K562 treated with DMSO at 1 percent for 12 hours (cell line): Measurements from ENCODE around the gene EMILIN1. TPM values are rescaled to one million over a fixed set of nuclear protein-coding genes. Genes with fewer than 3 reads are reported as not detected.

Experiments used
- total RNA-seq: library from RNA; unstranded; fragments of 300-600 nt; gene quantifications from 2 replicates; pipeline ENCODE4 v1.2.3, GENCODE V29; 2022; ENCODE audit not compliant: insufficient read depth

Gene EMILIN1
- total RNA-seq, result 1.4 and 2.9 TPM in 2 replicates

GRCh38 chr2:27078267-27079194 lies at the start of gene EMILIN1:
EMILIN1 (plus strand) TSS chr2:27078615; CDS start chr2:27079066, 451 bp downstream.

DNA sequence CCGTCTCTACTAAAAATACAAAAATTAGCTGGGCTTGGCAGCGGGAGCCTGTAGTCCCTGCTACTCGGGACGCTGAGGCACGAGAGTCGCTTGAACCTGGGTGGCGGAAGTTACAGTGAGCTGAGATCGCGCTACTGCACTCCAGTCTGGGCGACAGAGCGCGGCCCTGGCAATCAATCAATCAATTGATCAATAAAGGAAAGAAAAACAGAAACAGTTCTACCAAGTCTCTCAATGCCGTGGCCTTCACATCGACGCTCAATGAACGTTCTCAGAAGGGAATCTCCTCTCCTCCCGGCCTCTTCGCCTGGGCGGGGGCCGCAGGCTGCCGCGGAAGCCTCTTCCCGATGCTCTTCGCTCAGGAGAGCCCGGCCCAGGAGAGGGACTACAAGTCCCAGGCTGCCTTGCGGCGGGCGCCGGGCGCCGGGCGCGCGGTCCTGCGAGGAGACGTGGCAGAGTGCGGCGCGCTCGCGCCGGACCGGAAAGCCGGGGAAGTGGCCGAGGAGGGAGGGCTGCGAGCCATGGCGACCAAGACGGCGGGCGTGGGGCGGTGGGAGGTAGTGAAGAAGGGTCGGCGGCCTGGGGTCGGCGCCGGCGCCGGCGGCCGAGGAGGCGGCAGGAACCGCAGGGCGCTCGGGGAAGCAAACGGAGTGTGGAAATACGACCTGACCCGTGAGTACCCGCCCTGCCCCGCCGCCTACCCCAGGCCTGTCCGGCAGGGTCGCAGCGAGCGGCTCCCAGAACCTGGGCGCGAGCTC lies 45.7 kb upstream of the EMILIN1 start, which contains the start of gene TMEM214:
Gene TMEM214 (plus strand): TSS at position 471 of the 758 bp plus-strand sequence. CDS start 51 bp downstream, at position 522.

DNA sequence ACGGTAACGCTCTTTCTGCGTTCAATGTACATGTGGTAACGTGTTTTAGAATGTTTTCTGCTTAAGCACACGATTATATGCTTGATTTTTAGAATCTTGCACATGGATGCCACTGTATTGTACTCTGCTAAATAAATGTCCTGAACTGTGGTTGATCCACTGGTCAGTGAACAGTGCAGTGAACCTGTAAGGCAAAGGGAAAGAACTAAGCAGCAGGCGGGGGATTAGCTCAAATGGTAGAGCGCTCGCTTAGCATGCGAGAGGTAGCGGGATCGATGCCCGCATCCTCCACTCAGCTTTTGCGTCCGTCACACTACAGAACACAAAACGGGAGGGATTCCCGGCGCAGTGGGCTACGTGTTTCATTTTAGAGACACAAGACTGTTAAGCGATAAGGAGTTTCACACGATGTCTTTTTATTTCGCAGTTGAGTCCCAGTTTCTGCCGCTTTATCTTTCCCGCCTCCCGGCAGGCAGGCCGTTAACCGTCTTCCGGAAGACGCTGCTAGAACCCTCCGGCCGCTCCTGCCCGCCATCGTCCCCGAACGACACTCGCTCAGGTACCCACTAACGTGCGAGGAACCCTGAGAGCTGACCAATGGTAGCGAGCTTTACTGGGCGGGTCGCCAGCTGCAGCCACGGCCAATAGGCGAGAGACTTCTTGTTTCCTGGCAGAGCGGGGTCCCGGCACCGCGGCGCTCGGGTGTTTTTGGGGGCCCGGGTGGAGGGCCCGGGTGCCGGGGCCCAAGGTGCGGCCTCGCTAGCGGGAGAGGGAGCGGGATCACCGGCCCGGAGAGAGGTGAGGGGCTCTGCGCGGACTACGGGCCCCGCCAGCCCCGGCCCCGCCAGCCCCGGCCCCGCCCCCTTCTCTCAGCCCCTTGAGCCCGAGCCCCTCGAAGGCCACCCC lies 27.2 kb upstream of the EMILIN1 start, which contains the start of gene AGBL5:
Gene AGBL5 (plus strand): TSS at position 673 of the 906 bp plus-strand sequence. CDS start 1,291 bp downstream, outside the sequence.

DNA sequence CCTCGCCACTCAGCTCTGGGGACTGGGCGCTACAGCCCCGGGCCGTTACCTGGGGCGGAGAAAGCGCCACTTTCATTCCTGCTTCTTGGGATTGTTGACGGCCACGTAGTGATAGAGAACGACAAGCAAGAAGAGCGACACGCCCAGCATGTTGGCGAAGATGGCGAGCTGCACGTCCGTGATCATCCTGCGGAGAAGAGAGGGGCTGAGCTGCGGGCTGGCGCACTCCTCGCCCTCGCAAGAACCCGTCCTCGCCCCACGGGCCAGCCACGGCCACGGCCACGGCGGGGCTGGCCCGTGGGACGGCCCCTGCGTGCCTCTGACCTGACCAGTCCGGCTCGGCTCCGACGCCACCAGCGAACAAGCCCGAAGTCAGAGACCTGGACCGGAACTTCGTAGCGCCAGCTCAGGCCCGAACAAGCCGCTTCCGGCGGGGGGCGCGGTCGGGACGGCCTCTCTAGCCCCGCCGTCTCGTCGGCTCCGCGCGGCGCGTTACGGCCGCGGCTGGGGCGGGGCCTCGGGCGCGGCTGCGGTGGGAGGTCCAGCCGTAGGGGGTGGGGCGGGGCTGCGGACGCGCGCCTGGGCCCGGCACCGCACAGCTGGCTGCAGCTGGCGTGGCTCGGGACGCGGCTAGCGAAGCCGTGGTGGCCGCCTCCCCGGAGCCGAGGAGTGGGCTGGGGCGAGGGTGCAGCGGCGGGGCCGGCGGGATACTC lies 7.0 kb upstream of the EMILIN1 start, which contains the start of gene OST4:
Gene OST4 (minus strand): TSS at position 378 of the 713 bp plus-strand sequence.

DNA sequence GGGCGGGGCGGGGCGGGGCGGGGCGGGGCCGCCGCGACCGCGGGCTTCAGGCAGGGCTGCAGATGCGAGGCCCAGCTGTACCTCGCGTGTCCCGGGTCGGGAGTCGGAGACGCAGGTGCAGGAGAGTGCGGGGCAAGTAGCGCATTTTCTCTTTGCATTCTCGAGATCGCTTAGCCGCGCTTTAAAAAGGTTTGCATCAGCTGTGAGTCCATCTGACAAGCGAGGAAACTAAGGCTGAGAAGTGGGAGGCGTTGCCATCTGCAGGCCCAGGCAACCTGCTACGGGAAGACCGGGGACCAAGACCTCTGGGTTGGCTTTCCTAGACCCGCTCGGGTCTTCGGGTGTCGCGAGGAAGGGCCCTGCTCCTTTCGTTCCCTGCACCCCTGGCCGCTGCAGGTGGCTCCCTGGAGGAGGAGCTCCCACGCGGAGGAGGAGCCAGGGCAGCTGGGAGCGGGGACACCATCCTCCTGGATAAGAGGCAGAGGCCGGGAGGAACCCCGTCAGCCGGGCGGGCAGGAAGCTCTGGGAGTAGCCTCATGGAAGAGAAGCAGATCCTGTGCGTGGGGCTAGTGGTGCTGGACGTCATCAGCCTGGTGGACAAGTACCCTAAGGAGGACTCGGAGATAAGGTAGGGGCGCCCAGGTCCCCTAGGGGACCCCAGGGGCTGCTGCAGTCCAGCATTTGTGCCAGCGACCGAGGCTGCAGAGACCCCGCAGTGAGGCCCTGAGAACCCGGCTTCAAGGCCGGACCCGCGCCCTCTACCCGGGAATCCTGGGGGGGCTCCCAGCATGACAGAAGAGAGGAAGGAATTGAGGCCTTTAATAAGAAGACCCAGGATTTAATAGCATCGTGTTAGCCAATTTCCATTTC lies 8.5 kb downstream of the EMILIN1 start, which contains the start of gene KHK:
Gene KHK (plus strand): TSS at position 49 of the 870 bp plus-strand sequence. CDS start 488 bp downstream, at position 537.

DNA sequence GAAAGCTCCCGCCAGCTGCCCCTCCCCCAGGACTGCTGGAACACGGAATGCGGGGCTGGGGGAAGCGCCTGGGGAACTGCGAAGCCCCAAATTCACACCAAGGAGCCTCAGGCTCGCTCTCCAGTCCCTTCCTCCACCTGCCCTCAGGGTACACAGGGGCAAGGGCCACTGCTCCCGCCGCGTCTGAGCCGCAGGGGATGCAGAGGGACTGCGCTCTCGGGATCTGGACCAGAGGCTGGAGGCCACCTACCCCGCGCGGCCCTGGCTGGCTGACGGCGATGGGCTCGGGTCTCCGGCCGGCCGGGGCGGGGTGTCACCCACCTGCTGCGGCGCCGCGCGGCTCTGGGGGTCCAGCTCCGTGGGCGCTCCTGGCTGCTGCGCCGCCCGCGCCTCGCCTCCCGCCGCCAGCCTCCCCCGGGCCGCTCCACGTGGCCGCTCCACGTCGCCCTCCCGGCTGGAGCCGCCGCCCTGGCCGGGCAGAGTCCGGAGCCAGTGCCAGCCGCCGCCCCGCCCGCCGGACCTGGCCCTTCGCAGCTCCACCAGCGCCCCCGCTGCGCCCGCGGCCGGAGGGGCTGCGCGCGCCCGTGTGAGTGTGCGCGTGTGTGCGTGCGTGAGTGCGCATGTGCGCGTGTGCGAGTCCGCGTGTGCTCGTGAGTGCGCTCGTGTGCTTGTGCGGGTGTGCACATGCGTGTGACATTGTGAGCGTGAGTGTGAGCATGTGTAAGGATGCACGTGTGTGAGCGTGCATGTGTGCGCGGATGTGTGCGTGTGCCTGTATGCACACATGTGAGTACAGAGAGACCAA lies 40.3 kb downstream of the EMILIN1 start, which contains the start of gene CGREF1:
Gene CGREF1 (minus strand): TSS at position 604 of the 805 bp plus-strand sequence. CDS start 14,762 bp downstream, outside the sequence.

DNA sequence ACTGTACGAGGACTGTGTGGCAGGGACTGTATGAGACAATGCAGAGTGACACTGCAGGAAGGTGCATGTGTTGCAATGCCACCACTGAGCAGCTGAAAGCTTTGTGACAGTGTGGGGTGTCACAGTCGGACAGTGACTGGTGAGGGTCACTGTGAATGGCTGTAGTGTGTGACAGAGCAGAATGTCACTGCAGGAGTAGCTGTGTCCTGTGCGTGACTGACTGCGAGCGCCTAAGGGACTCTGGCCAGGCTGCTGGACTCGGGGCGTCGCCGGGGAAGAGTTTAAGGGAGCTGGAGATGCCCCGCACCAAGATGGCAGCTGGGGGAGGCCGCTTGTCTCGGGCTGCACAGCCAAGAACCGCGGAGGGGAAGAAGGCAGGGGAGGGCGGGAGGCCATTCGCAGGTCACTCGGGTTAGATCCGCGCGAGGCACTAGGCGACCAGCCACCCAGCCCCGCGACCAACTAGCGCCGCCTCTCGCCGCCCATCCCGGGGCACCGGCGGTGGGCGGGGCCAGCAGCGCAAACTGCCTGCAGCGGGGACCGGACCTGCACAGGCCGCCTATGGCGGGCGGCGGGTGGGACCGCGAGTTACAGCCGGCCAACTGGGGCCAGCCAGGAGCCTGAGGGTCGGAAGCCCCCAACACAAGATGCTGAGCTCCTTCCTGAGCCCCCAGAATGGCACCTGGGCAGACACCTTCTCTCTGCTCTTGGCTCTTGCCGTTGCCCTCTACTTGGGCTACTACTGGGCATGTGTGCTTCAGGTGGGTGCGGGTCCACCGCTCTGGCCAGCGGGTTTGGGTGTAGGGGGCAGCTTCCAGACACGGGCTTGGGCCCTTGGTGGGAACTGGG lies 45.1 kb downstream of the EMILIN1 start, which contains the start of gene ABHD1:
Gene ABHD1 (plus strand): TSS at position 514 of the 849 bp plus-strand sequence. CDS start 134 bp downstream, at position 648.

GRCh38 chr2:27133905-27134780 lies 55.7 kb downstream of the EMILIN1 start, which contains the start of gene PREB:
PREB (minus strand) TSS chr2:27134636; CDS start chr2:27134421, 215 bp downstream.

Other genes with a start within 250 kb of the EMILIN1 start
- gene DPYSL5, start 230.5 kb upstream of the EMILIN1 start, total RNA-seq, result not detected in 2 replicates
- gene MAPRE3, start 108.0 kb upstream of the EMILIN1 start, total RNA-seq, result 40.8 and 70.3 TPM in 2 replicates
- gene TMEM214, start 45.6 kb upstream of the EMILIN1 start, total RNA-seq, result 64.5 and 121 TPM in 2 replicates
- 24.2 and 44.5 TPM in 2 replicates for gene AGBL5, start 26.9 kb upstream of the EMILIN1 start, total RNA-seq
- 189 and 265 TPM in 2 replicates for gene OST4, start 7.0 kb upstream of the EMILIN1 start, total RNA-seq
- 13.5 and 20.4 TPM in 2 replicates for gene KHK, start 8.2 kb downstream of the EMILIN1 start, total RNA-seq
- gene CGREF1, start 40.5 kb downstream of the EMILIN1 start, total RNA-seq, result not detected in 2 replicates
- gene ABHD1, start 45.2 kb downstream of the EMILIN1 start, total RNA-seq, result not detected in 2 replicates
- gene PREB, start 56.0 kb downstream of the EMILIN1 start, total RNA-seq, result 70.9 and 81.1 TPM in 2 replicates
- gene PRR30, start 60.8 kb downstream of the EMILIN1 start, total RNA-seq, result not detected in 2 replicates
- gene TCF23, start 70.4 kb downstream of the EMILIN1 start, total RNA-seq, result not detected in 2 replicates
- 90.6 and 94.9 TPM in 2 replicates for gene ATRAID, start 133.4 kb downstream of the EMILIN1 start, total RNA-seq
- gene SLC5A6, start 133.7 kb downstream of the EMILIN1 start, total RNA-seq, result 16.8 and 39.2 TPM in 2 replicates
- gene CAD, start 138.8 kb downstream of the EMILIN1 start, total RNA-seq, result 24.7 and 44.2 TPM in 2 replicates
- 1.9 and 3.6 TPM in 2 replicates for gene SLC30A3, start 184.4 kb downstream of the EMILIN1 start, total RNA-seq
- not detected in 2 replicates for gene DNAJC5G, start 196.8 kb downstream of the EMILIN1 start, total RNA-seq
- gene TRIM54, start 203.8 kb downstream of the EMILIN1 start, total RNA-seq, result not detected in 2 replicates
- 10.6 and 12.6 TPM in 2 replicates for gene UCN, start 229.8 kb downstream of the EMILIN1 start, total RNA-seq
- gene MPV17, start 244.5 kb downstream of the EMILIN1 start, total RNA-seq, result 51.4 and 75.4 TPM in 2 replicates